ENCODE results near the gene INMT.

GRCh38 chr7:30733691-30734090, 18.2 kb upstream of the INMT start:
- TF ChIP-seq CTCF (IDR thresholded peaks at IDR 0.05; ENCODE audit: insufficient read depth, low read length) (no peak), POLR2AphosphoS5 (IDR thresholded peaks at IDR 0.05; ENCODE audit: low read depth) (no peak), SPI1 (IDR thresholded peaks at IDR 0.05; ENCODE audit: borderline replicate concordance, low read depth) (no peak)
- TF ChIP-seq, protein P1, sequence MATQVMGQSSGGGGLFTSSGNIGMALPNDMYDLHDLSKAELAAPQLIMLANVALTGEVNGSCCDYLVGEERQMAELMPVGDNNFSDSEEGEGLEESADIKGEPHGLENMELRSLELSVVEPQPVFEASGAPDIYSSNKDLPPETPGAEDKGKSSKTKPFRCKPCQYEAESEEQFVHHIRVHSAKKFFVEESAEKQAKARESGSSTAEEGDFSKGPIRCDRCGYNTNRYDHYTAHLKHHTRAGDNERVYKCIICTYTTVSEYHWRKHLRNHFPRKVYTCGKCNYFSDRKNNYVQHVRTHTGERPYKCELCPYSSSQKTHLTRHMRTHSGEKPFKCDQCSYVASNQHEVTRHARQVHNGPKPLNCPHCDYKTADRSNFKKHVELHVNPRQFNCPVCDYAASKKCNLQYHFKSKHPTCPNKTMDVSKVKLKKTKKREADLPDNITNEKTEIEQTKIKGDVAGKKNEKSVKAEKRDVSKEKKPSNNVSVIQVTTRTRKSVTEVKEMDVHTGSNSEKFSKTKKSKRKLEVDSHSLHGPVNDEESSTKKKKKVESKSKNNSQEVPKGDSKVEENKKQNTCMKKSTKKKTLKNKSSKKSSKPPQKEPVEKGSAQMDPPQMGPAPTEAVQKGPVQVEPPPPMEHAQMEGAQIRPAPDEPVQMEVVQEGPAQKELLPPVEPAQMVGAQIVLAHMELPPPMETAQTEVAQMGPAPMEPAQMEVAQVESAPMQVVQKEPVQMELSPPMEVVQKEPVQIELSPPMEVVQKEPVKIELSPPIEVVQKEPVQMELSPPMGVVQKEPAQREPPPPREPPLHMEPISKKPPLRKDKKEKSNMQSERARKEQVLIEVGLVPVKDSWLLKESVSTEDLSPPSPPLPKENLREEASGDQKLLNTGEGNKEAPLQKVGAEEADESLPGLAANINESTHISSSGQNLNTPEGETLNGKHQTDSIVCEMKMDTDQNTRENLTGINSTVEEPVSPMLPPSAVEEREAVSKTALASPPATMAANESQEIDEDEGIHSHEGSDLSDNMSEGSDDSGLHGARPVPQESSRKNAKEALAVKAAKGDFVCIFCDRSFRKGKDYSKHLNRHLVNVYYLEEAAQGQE (IDR thresholded peaks at IDR 0.05; ENCODE audit: insufficient replicate concordance, low read depth): no peak

Data from HL-60 (cell line).